GM12878 (cell line): ENCODE results near the gene KLF6. TPM values are rescaled to one million over a fixed set of nuclear protein-coding genes. Genes with fewer than 3 reads are reported as not detected.

Experiments used
- ATAC-seq: fragments of 200-7000 bp; cut with Tn5 transposase; 3 replicates; pipeline ENCODE4 v1.9.1; 2020; ENCODE audit warnings: mild to moderate bottlenecking, moderate library complexity
- BruUV-seq: library from RNA; stranded (reverse); fragments of 400-500 nt; replicated peaks from 2 replicates; lab custom pipeline; 2021; lab: Mats Ljungman, UMichigan
- CTCF ChIA-PET: fragments of 300-600 bp; sonication (Branson Sonifier 250); formaldehyde crosslinking; extraction: SDS; loops from one replicate; lab custom pipeline; 2021; ENCODE audit warnings: inconsistent platforms; lab: Yijun Ruan, JAX
- POLR2A ChIA-PET: fragments of 350-600 bp; formaldehyde crosslinking; extraction: SDS; loops from one replicate; lab custom pipeline; 2021; ENCODE audit warnings: inconsistent platforms; lab: Charles Lee
- RAD21 ChIA-PET: fragments of 300-600 bp; sonication (Branson Sonifier 250); formaldehyde crosslinking; loops from one replicate; lab custom pipeline; 2023; ENCODE audit warnings: antibody characterized with exemption; ENCODE audit not compliant: unreplicated experiment; lab: Charles Lee
- SMC1A ChIA-PET: fragments of 300-600 bp; sonication (Branson Sonifier 250); formaldehyde crosslinking; loops from one replicate; lab custom pipeline; 2023; ENCODE audit not compliant: unreplicated experiment, uncharacterized antibody; lab: Charles Lee
- DNase-seq: peaks from one replicate; pipeline ENCODE4 v3.0.0-alpha.2; 2011; ENCODE audit warnings: low read depth, low spot score
- FAIRE-seq: peaks from 3 replicates; lab custom pipeline; 2011; peaks lifted over from hg19 to GRCh38; lab: Jason Lieb, UNC
- H2AFZ ChIP-seq: 2 replicates; pipeline ENCODE4 v1.6.0; 2011; ENCODE audit warnings: low read depth, low read length, control low read depth; ENCODE audit not compliant: control insufficient read depth
- H3K27ac ChIP-seq: 2 replicates; pipeline ENCODE4 v1.5.1; 2011; ENCODE audit warnings: control low read depth; ENCODE audit not compliant: control insufficient read depth, insufficient read depth
- H3K27me3 ChIP-seq, 2 experiments: replicated peaks in 1 of 2; 2 replicates each; pipeline versions ENCODE4 v1.6.0 to v1.6.1; 2011; ENCODE audit warnings: low read length in 1 of 2; ENCODE audit not compliant: control insufficient read depth in 2 of 2, insufficient read depth in 2 of 2
- H3K36me3 ChIP-seq, 2 experiments: 2 replicates each; pipeline ENCODE4 v1.5.1; 2011; ENCODE audit warnings: low read length in 1 of 2; ENCODE audit not compliant: control insufficient read depth in 2 of 2, insufficient read depth in 2 of 2
- H3K4me1 ChIP-seq: 2 replicates; pipeline ENCODE4 v1.6.1; 2011; ENCODE audit warnings: mild to moderate bottlenecking, low read length, moderate library complexity, mixed read lengths; ENCODE audit not compliant: control insufficient read depth, insufficient read depth
- H3K4me2 ChIP-seq: 2 replicates; pipeline ENCODE4 v1.6.0; 2011; ENCODE audit warnings: control low read depth; ENCODE audit not compliant: control insufficient read depth, insufficient read depth
- H3K4me3 ChIP-seq: fragments of 200-600 bp; sonication (generic); 2 replicates; pipeline ENCODE4 v1.5.1; 2016
- H3K79me2 ChIP-seq: 2 replicates; pipeline ENCODE4 v1.6.0; 2011; ENCODE audit warnings: low read length; ENCODE audit not compliant: control insufficient read depth, insufficient read depth
- H3K9ac ChIP-seq: 2 replicates; pipeline ENCODE4 v1.8.0; 2011; ENCODE audit warnings: low read length, control low read depth, mixed read lengths; ENCODE audit not compliant: control insufficient read depth, insufficient read depth
- H3K9me3 ChIP-seq: replicated peaks from 3 replicates; pipeline ENCODE4 v1.5.1; 2011; ENCODE audit warnings: mild to moderate bottlenecking, low read length; ENCODE audit not compliant: control insufficient read depth, insufficient read depth
- H4K20me1 ChIP-seq: 2 replicates; pipeline ENCODE4 v1.6.0; 2011; ENCODE audit not compliant: control insufficient read depth, insufficient read depth
- GABPA ChIP-seq: IDR thresholded peaks from 2 replicates; pipeline ENCODE4 v1.6.1; 2014; ENCODE audit warnings: antibody characterized with exemption, low read depth, mild to moderate bottlenecking, inconsistent platforms
- HDAC2 ChIP-seq: fragments of 200-600 bp; sonication (generic); IDR thresholded peaks from 2 replicates; pipeline ENCODE4 v1.6.1; 2017
- MYB ChIP-seq: fragments of 150-350 bp; IDR thresholded peaks from 2 replicates; pipeline ENCODE4 v1.6.1; 2014; ENCODE audit warnings: mild to moderate bottlenecking, low read depth, low read length, borderline replicate concordance
- RAD51 ChIP-seq: fragments of 450-650 bp; IDR thresholded peaks from 2 replicates; pipeline ENCODE4 v1.6.1; 2016; ENCODE audit warnings: moderate library complexity, mild to moderate bottlenecking, inconsistent platforms
- SUZ12 ChIP-seq: fragments of 200-600 bp; sonication (generic); IDR thresholded peaks from one replicate; pipeline ENCODE4 v1.6.1; 2018; ENCODE audit warnings: antibody characterized with exemption, mild to moderate bottlenecking; ENCODE audit not compliant: unreplicated experiment
- ZZZ3 ChIP-seq: IDR thresholded peaks from 2 replicates; pipeline ENCODE4 v1.6.1; 2011; ENCODE audit warnings: low read depth; ENCODE audit not compliant: control insufficient read depth, insufficient read length
- WGBS: methylation state at CpG from one replicate; pipeline ENCODE4 v1.1.6; 2016; ENCODE audit warnings: low lambda C conversion rate; ENCODE audit not compliant: insufficient replicate concordance, insufficient coverage; ENCODE audit errors: missing lambda C conversion rate; 5-methylcytosine and 5-hydroxymethylcytosine counted together
- in situ Hi-C: fragments of 300-500 bp; cut with MboI; formaldehyde crosslinking; loops from 9 replicates; pipeline ENCODE4 v1.14.3; 2018; ENCODE audit warnings: mixed read lengths
- intact Hi-C: fragments of 100-400 bp; cut with micrococcal nuclease; formaldehyde crosslinking; loops from one replicate; pipeline ENCODE4 v1.14.2; 2022; ENCODE audit not compliant: unreplicated experiment
- polyA plus RNA-seq, 11 experiments: library from polyadenylated mRNA; depleted of rRNA in 4 of 11; unstranded in 6 of 11; stranded (reverse) in 5 of 11; fragments of >200 nt; fragmentation: Nextera tagmentation in 4 of 11; fragmentation: Illumina TruSeq in 1 of 11; extraction: Ambion mirVana in 4 of 11; extraction: Trizol in 1 of 11; gene quantifications; 1 replicate in 1 of 11; 2 replicates in 10 of 11; pipeline versions ENCODE4 v1.2.1 to v1.2.3, GENCODE V29; 2011 to 2016; ENCODE audit warnings: inconsistent platforms in 2 of 11, missing spikeins in 2 of 11, low read depth in 1 of 11
- total RNA-seq, 4 experiments: library from RNA; depleted of rRNA in 3 of 4; stranded (reverse); fragments of >200 nt in 3 of 4; fragmentation: Illumina TruSeq in 1 of 4; extraction: Trizol in 1 of 4; gene quantifications; 2 replicates each; pipeline versions ENCODE4 v1.2.1 to v1.2.3, GENCODE V29; 2013 to 2021
- TF ChIP-seq, protein P1 (sequence below): fragments of 450-650 bp; conservative IDR thresholded peaks from 2 replicates; pipeline ENCODE4 v1.6.1; 2017; ENCODE audit warnings: mild to moderate bottlenecking, moderate library complexity

Gene KLF6
- total and polyA plus RNA-seq, 10 of the 15 experiments (the other 5 are each of a cell fraction or from before 2014, with no cell fraction given), result 7.4 to 54.1 (median 23.5) TPM

DNA sequence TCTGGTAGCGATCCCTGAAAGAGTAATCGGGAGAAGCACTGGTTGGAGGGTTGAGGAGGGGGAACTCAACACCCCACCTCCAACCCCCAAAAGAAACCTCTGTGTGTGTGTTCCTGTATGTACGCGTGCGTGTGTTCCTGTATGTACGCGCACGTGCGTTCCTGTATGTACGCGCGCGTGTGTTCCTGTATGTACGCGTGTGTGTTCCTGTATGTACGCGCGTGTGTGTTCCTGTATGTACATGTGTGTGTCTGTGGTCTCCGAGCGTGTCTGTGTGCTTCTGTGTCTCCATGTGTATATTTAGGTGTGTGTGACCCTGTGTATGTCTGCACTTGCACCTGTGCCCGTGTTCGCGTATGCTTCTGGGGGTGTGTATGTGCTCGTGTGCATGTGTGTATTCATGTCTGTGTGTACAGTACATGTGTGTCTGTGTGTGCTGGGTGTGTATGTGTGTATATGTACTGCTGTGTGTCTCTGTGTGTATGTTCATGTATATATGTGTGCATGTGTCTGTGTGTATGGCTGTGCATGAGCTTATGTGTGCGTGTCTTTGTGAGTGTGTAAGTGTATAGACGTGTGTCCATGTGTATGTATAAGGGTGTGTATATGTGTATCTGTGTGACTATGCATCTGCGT, 42.9 kb upstream of the KLF6 start:
- H3K9me3 ChIP-seq, result no peaks in the 10 kb centered on the region
- CTCF ChIA-PET, result interaction anchor here (1.4 kb wide), 1 partner anchor 18 kb away, joined by 7 read pairs; no protein-coding TSS in a partner anchor
- ATAC-seq (no peak), DNase-seq (no peak), FAIRE-seq (no peak)
- peaks cover 22% of the 10 kb centered on the region for H3K4me1 ChIP-seq
- 95% methylated on average over 27 of the region's 27 CpGs for WGBS
- no peak overlapping the region for H3K9ac ChIP-seq
- H3K27ac ChIP-seq, result no peak overlapping the region
- intact Hi-C loops, result no loop called here
- RAD21 ChIA-PET, result interaction anchor here (1.8 to 3.5 kb wide), 3 partner anchors 10 to 46 kb away, joined by 4 to 41 read pairs (median 6); no protein-coding TSS in a partner anchor
- peak overlapping the region; percentile 56; the same call in 1 of the 2 replicates for H2AFZ ChIP-seq
- no peaks in the 10 kb centered on the region for H3K79me2 ChIP-seq
- H3K27me3 ChIP-seq, result no peaks in the 10 kb centered on the region
- H3K4me3 ChIP-seq, result no peak overlapping the region
- peak overlapping the region; percentile 68; the same call in 1 of the 2 replicates for H3K4me2 ChIP-seq
- no TSS peak for BruUV-seq
- H3K36me3 ChIP-seq, result no peaks in the 10 kb centered on the region
- in situ Hi-C loops, result no loop called here
- SMC1A ChIA-PET, result interaction anchor here (1.1 to 15.5 kb wide), 8 partner anchors 8 to 49 kb away, joined by 3 to 280 read pairs (median 4); partner anchors contain the start of gene KLF6
- H4K20me1 ChIP-seq, result no peaks in the 10 kb centered on the region
- POLR2A ChIA-PET, result interaction anchor here (1.4 to 2.2 kb wide), 4 partner anchors 16 to 60 kb away, joined by 5 to 12 read pairs (median 7); partner anchors contain the start of gene KLF6
- TF ChIP-seq, protein P1, sequence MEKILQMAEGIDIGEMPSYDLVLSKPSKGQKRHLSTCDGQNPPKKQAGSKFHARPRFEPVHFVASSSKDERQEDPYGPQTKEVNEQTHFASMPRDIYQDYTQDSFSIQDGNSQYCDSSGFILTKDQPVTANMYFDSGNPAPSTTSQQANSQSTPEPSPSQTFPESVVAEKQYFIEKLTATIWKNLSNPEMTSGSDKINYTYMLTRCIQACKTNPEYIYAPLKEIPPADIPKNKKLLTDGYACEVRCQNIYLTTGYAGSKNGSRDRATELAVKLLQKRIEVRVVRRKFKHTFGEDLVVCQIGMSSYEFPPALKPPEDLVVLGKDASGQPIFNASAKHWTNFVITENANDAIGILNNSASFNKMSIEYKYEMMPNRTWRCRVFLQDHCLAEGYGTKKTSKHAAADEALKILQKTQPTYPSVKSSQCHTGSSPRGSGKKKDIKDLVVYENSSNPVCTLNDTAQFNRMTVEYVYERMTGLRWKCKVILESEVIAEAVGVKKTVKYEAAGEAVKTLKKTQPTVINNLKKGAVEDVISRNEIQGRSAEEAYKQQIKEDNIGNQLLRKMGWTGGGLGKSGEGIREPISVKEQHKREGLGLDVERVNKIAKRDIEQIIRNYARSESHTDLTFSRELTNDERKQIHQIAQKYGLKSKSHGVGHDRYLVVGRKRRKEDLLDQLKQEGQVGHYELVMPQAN, result no peak
- TF ChIP-seq ZZZ3 (no peak), MYB (no peak), GABPA (no peak), RAD51 (no peak), SUZ12 (no peak), HDAC2 (no peak)
